Measurements from ENCODE around the gene CTNNA3.

Gene CTNNA3

GRCh38 chr10:66625709-66626590, 1070.0 kb downstream of the CTNNA3 start:
- DNase-seq, result no peak

- no peak for DNase-seq
These were observed 1073.9 kb downstream of the CTNNA3 start for GRCh38 chr10:66622050-66622449.

GRCh38 chr10:66604195-66604594, 1091.8 kb downstream of the CTNNA3 start:
- DNase-seq, result no peak

GRCh38 chr10:66591865-66592264, 1104.1 kb downstream of the CTNNA3 start:
- DNase-seq, result no peak

GRCh38 chr10:66587680-66588050, 1108.3 kb downstream of the CTNNA3 start:
- DNase-seq, result no peak

- DNase-seq, result no peak
These were observed 1108.9 kb downstream of the CTNNA3 start for GRCh38 chr10:66586897-66587679.

GRCh38 chr10:66586073-66586472, 1109.9 kb downstream of the CTNNA3 start:
- DNase-seq, result no peak

GRCh38 chr10:66575251-66575855, 1120.6 kb downstream of the CTNNA3 start:
- DNase-seq, result no peak

- no peak for DNase-seq
These were observed 1123.3 kb downstream of the CTNNA3 start for GRCh38 chr10:66572700-66573099.

GRCh38 chr10:66565999-66566398, 1130.0 kb downstream of the CTNNA3 start:
- DNase-seq, result no peak

- DNase-seq, result no peak
These were observed 1131.7 kb downstream of the CTNNA3 start for GRCh38 chr10:66564287-66564686.

GRCh38 chr10:66555061-66555460, 1140.9 kb downstream of the CTNNA3 start:
- DNase-seq, result no peak

- DNase-seq, result no peak
These were observed 1143.7 kb downstream of the CTNNA3 start for GRCh38 chr10:66552331-66552730.

GRCh38 chr10:66550351-66550750, 1145.6 kb downstream of the CTNNA3 start:
- no peak for DNase-seq

GRCh38 chr10:66538908-66539307, 1157.1 kb downstream of the CTNNA3 start:
- no peak for DNase-seq

- DNase-seq, result no peak
These were observed 1157.6 kb downstream of the CTNNA3 start for GRCh38 chr10:66538371-66538770.

GRCh38 chr10:66537186-66537585, 1158.8 kb downstream of the CTNNA3 start:
- DNase-seq, result no peak

- DNase-seq, result no peak
These were observed 1160.6 kb downstream of the CTNNA3 start for GRCh38 chr10:66535439-66535838.

GRCh38 chr10:66534866-66535265, 1161.1 kb downstream of the CTNNA3 start:
- DNase-seq, result no peak

- no peak for DNase-seq
These were observed 1174.5 kb downstream of the CTNNA3 start for GRCh38 chr10:66521506-66521905.

GRCh38 chr10:66519616-66520015, 1176.4 kb downstream of the CTNNA3 start:
- DNase-seq, result no peak

- DNase-seq, result no peak
These were observed 1181.3 kb downstream of the CTNNA3 start for GRCh38 chr10:66514666-66515065.

- no peak for DNase-seq
These were observed 1182.5 kb downstream of the CTNNA3 start for GRCh38 chr10:66513504-66513903.

Measured in retina (tissue), 1 donor.